Astrocyte (in vitro differentiated cells and primary cell): Measurements from ENCODE around the gene ACIN1. TPM values are rescaled to one million over a fixed set of nuclear protein-coding genes. Genes with fewer than 3 reads are reported as not detected.

Experiments used
- DNase-seq: peaks from one replicate; pipeline ENCODE4 v3.0.0-alpha.2; 2010; ENCODE audit warnings: low read depth
- FAIRE-seq: peaks from 2 replicates; lab custom pipeline; 2011; peaks lifted over from hg19 to GRCh38; lab: Jason Lieb, UNC
- H2AFZ ChIP-seq: 2 replicates; pipeline ENCODE4 v1.6.0; 2012; ENCODE audit warnings: low read depth, low read length, inconsistent platforms
- H3K27ac ChIP-seq: 2 replicates; pipeline ENCODE4 v1.5.1; 2011; ENCODE audit warnings: low read depth, low read length, inconsistent platforms
- H3K27me3 ChIP-seq: 2 replicates; pipeline ENCODE4 v1.6.0; 2011; ENCODE audit warnings: low read length, inconsistent platforms; ENCODE audit not compliant: insufficient read depth
- H3K36me3 ChIP-seq: 2 replicates; pipeline ENCODE4 v1.5.1; 2011; ENCODE audit warnings: low read length, inconsistent platforms; ENCODE audit not compliant: insufficient read depth
- H3K4me1 ChIP-seq: 2 replicates; pipeline ENCODE4 v1.5.1; 2011; ENCODE audit warnings: low read length, inconsistent platforms; ENCODE audit not compliant: insufficient read depth
- H3K4me2 ChIP-seq: 2 replicates; pipeline ENCODE4 v1.6.0; 2012; ENCODE audit warnings: low read length, inconsistent platforms
- H3K4me3 ChIP-seq: 2 replicates; pipeline ENCODE4 v1.5.1; 2011; ENCODE audit warnings: low read depth, mild to moderate bottlenecking, low read length, inconsistent platforms; ENCODE audit not compliant: insufficient read depth
- H3K79me2 ChIP-seq: 2 replicates; pipeline ENCODE4 v1.6.0; 2012; ENCODE audit warnings: mild to moderate bottlenecking, low read length, inconsistent platforms; ENCODE audit not compliant: insufficient read depth
- H3K9ac ChIP-seq: 2 replicates; pipeline ENCODE4 v1.6.0; 2012; ENCODE audit warnings: mild to moderate bottlenecking, low read length, inconsistent platforms
- H3K9me3 ChIP-seq: 2 replicates; pipeline ENCODE4 v1.5.1; 2012; ENCODE audit warnings: low read depth, mild to moderate bottlenecking, low read length, inconsistent platforms; ENCODE audit not compliant: insufficient read depth
- H4K20me1 ChIP-seq: 2 replicates; pipeline ENCODE4 v1.6.0; 2012; ENCODE audit warnings: low read length, inconsistent platforms; ENCODE audit not compliant: insufficient read depth
- H3K27ac Mint-ChIP-seq: one replicate; pipeline ENCODE4 v1.8.0; 2021; ENCODE audit warnings: mild to moderate bottlenecking, mixed read lengths; ENCODE audit not compliant: unreplicated experiment
- H3K27me3 Mint-ChIP-seq: one replicate; pipeline ENCODE4 v1.8.0; 2021; ENCODE audit warnings: low read depth, mixed read lengths; ENCODE audit not compliant: unreplicated experiment
- H3K36me3 Mint-ChIP-seq: one replicate; pipeline ENCODE4 v1.8.0; 2021; ENCODE audit warnings: low read depth, mixed read lengths; ENCODE audit not compliant: unreplicated experiment
- H3K4me1 Mint-ChIP-seq: one replicate; pipeline ENCODE4 v1.8.0; 2021; ENCODE audit warnings: low read depth, mixed read lengths; ENCODE audit not compliant: unreplicated experiment
- H3K4me3 Mint-ChIP-seq: one replicate; pipeline ENCODE4 v1.8.0; 2021; ENCODE audit warnings: mild to moderate bottlenecking, moderate library complexity, mixed read lengths; ENCODE audit not compliant: unreplicated experiment
- H3K9me3 Mint-ChIP-seq: one replicate; pipeline ENCODE4 v1.8.0; 2021; ENCODE audit warnings: mild to moderate bottlenecking, mixed read lengths; ENCODE audit not compliant: unreplicated experiment
- CTCF ChIP-seq: IDR thresholded peaks from 2 replicates; pipeline ENCODE4 v1.5.1; 2011; ENCODE audit warnings: low read depth, mild to moderate bottlenecking, inconsistent platforms, low read length, moderate library complexity; ENCODE audit not compliant: insufficient read depth
- EZH2 ChIP-seq: IDR thresholded peaks from 2 replicates; pipeline ENCODE4 v1.6.1; 2012; ENCODE audit warnings: mild to moderate bottlenecking, low read length, inconsistent platforms; ENCODE audit not compliant: insufficient read depth
- total RNA-seq: library from RNA; stranded (reverse); gene quantifications from 2 replicates; pipeline ENCODE4 v1.2.1, GENCODE V29; 2021

ACIN1 gene
- total RNA-seq, 1 donor from 2014 or later = 208 TPM

GRCh38 chr14:23023795-23024152, 71.2 kb downstream of the ACIN1 start:
- H3K27me3 Mint-ChIP-seq = no peaks in the 10 kb centered on the region
- Histone ChIP-seq H3K4me2 (no peak overlapping the region), H4K20me1 (peaks cover 39% of the 10 kb centered on the region), H3K27me3 (no peaks in the 10 kb centered on the region), H3K79me2 (peaks cover 7% of the 10 kb centered on the region), H3K9me3 (no peaks in the 10 kb centered on the region), H3K27ac (no peak overlapping the region), H3K4me1 (peaks cover 8% of the 10 kb centered on the region), H2AFZ (no peak overlapping the region), H3K36me3 (peaks cover 15% of the 10 kb centered on the region), H3K4me3 (no peak overlapping the region), H3K9ac (no peak overlapping the region)
- no peak overlapping the region for H3K4me3 Mint-ChIP-seq
- no peak overlapping the region for H3K27ac Mint-ChIP-seq
- TF ChIP-seq EZH2 (no peak), CTCF (no peak)
- H3K9me3 Mint-ChIP-seq = no peaks in the 10 kb centered on the region
- peaks cover 18% of the 10 kb centered on the region for H3K4me1 Mint-ChIP-seq
- DNase-seq (no peak), FAIRE-seq (no peak)
- peaks cover 19% of the 10 kb centered on the region for H3K36me3 Mint-ChIP-seq

- no peaks in the 10 kb centered on the region for H3K27me3 Mint-ChIP-seq
- no peaks in the 10 kb centered on the region for H3K9me3 ChIP-seq
- no peak overlapping the region for H3K4me3 ChIP-seq
Measured at GRCh38 chr14:23023022-23023794, 71.7 kb downstream of the ACIN1 start.

More at GRCh38 chr14:23023022-23023794, 71.7 kb downstream of the ACIN1 start:
- FAIRE-seq (no peak), DNase-seq (no peak)
- Histone ChIP-seq H3K79me2 (peaks cover 2% of the 10 kb centered on the region), H3K27ac (no peak overlapping the region), H3K27me3 (no peaks in the 10 kb centered on the region), H3K9ac (no peak overlapping the region), H3K36me3 (peaks cover 13% of the 10 kb centered on the region), H3K4me2 (no peak overlapping the region), H3K4me1 (peaks cover 8% of the 10 kb centered on the region), H2AFZ (no peak overlapping the region), H4K20me1 (peaks cover 35% of the 10 kb centered on the region)
- Mint-ChIP-seq H3K9me3 (no peaks in the 10 kb centered on the region), H3K4me3 (no peak overlapping the region), H3K27ac (no peak overlapping the region), H3K4me1 (peaks cover 18% of the 10 kb centered on the region), H3K36me3 (peaks cover 19% of the 10 kb centered on the region)
- TF ChIP-seq EZH2 (no peak), CTCF (no peak)
